Neural cell (in vitro differentiated cells): ENCODE measurements around the gene AP1S2. TPM values are rescaled to one million over a fixed set of nuclear protein-coding genes. Genes with fewer than 3 reads are reported as not detected.

Source experiments
- H2AFZ ChIP-seq: fragments of 200-600, 300-800 bp; sonication (generic), shearing (Covaris generic); 2 replicates; pipeline ENCODE4 v1.6.0; 2014; ENCODE audit warnings: low read depth, mild to moderate bottlenecking, antibody characterized with exemption, low read length, moderate library complexity
- H3F3A ChIP-seq: fragments of 200-600 bp; shearing (Covaris generic); 2 replicates; pipeline ENCODE4 v1.6.1; 2016; ENCODE audit warnings: mild to moderate bottlenecking, moderate library complexity, mixed read lengths, antibody characterized with exemption, low read length; ENCODE audit not compliant: insufficient read depth, poor library complexity, severe bottlenecking
- H3K27ac ChIP-seq: fragments of 200-600, 300-800 bp; sonication (generic), shearing (Covaris generic); 2 replicates; pipeline ENCODE4 v1.5.1; 2014; ENCODE audit warnings: mild to moderate bottlenecking, low read length, moderate library complexity
- H3K27me3 ChIP-seq: fragments of 300-800, 200-600 bp; sonication (generic), shearing (Covaris generic); 2 replicates; pipeline ENCODE4 v1.6.0; 2014; ENCODE audit warnings: mild to moderate bottlenecking, low read depth, low read length, moderate library complexity; ENCODE audit not compliant: insufficient read depth
- H3K36me3 ChIP-seq: fragments of 300-800, 200-600 bp; sonication (generic), shearing (Covaris generic); 2 replicates; pipeline ENCODE4 v1.5.1; 2014; ENCODE audit warnings: mild to moderate bottlenecking, antibody characterized with exemption, low read length, moderate library complexity; ENCODE audit not compliant: insufficient read depth
- H3K4me2 ChIP-seq: fragments of 300-800, 200-600 bp; sonication (generic), shearing (Covaris generic); 2 replicates; pipeline ENCODE4 v1.6.0; 2014; ENCODE audit warnings: mild to moderate bottlenecking, low read length
- H3K4me3 ChIP-seq: fragments of 300-800, 200-600 bp; sonication (generic), shearing (Covaris generic); 2 replicates; pipeline ENCODE4 v1.5.1; 2014; ENCODE audit warnings: mild to moderate bottlenecking, low read length, moderate library complexity
- H3K79me2 ChIP-seq: fragments of 200-600 bp; shearing (Covaris generic); replicated peaks from 2 replicates; pipeline ENCODE4 v1.6.0; 2014; ENCODE audit warnings: mild to moderate bottlenecking, low read length, moderate library complexity; ENCODE audit not compliant: insufficient read depth
- H3K9ac ChIP-seq: fragments of 300-800, 200-600 bp; sonication (generic), shearing (Covaris generic); 2 replicates; pipeline ENCODE4 v1.6.1; 2016; ENCODE audit warnings: mild to moderate bottlenecking, low read length, mixed read lengths
- H3K9me2 ChIP-seq: fragments of 200-600 bp; shearing (Covaris generic); 2 replicates; pipeline ENCODE4 v1.6.1; 2016; ENCODE audit warnings: mild to moderate bottlenecking, low read length, mixed read lengths; ENCODE audit not compliant: insufficient read depth
- H3K9me3 ChIP-seq: fragments of 200-600, 300-800 bp; sonication (generic), shearing (Covaris generic); 2 replicates; pipeline ENCODE4 v1.6.1; 2016; ENCODE audit warnings: mild to moderate bottlenecking, mixed run types, low read length, moderate library complexity, mixed read lengths
- H4K20me1 ChIP-seq: fragments of 200-600 bp; shearing (Covaris generic); 2 replicates; pipeline ENCODE4 v1.6.1; 2016; ENCODE audit warnings: mild to moderate bottlenecking, mixed run types; ENCODE audit not compliant: insufficient read depth
- CTCF ChIP-seq: fragments of 450-650 bp; IDR thresholded peaks from 2 replicates; pipeline ENCODE4 v1.5.1; 2014; ENCODE audit warnings: antibody characterized with exemption, mild to moderate bottlenecking, moderate library complexity; ENCODE audit not compliant: poor library complexity, severe bottlenecking
- EP300 ChIP-seq: fragments of 450-650 bp; conservative IDR thresholded peaks from 2 replicates; pipeline ENCODE4 v1.6.1; 2014; ENCODE audit warnings: antibody characterized with exemption, mild to moderate bottlenecking, moderate library complexity; ENCODE audit not compliant: poor library complexity, severe bottlenecking
- EZH2 ChIP-seq: fragments of 200-600, 300-800 bp; shearing (Covaris generic), sonication (generic); IDR thresholded peaks from 2 replicates; pipeline ENCODE4 v1.6.1; 2014; ENCODE audit warnings: antibody characterized with exemption, low read length, borderline replicate concordance, mild to moderate bottlenecking; ENCODE audit not compliant: insufficient read depth, poor library complexity, severe bottlenecking
- MXI1 ChIP-seq: fragments of 450-650 bp; conservative IDR thresholded peaks from 2 replicates; pipeline ENCODE4 v1.6.1; 2014; ENCODE audit warnings: antibody characterized with exemption, mild to moderate bottlenecking; ENCODE audit not compliant: poor library complexity, severe bottlenecking
- POLR2AphosphoS5 ChIP-seq: IDR thresholded peaks from 2 replicates; pipeline ENCODE4 v1.6.1; 2012
- RAD21 ChIP-seq: fragments of 450-650 bp; conservative IDR thresholded peaks from 2 replicates; pipeline ENCODE4 v1.6.1; 2014; ENCODE audit warnings: antibody characterized with exemption, mild to moderate bottlenecking, moderate library complexity
- REST ChIP-seq: IDR thresholded peaks from 2 replicates; pipeline ENCODE4 v1.6.1; 2012; ENCODE audit warnings: borderline replicate concordance
- SMC3 ChIP-seq: fragments of 450-650 bp; conservative IDR thresholded peaks from 2 replicates; pipeline ENCODE4 v1.6.1; 2014; ENCODE audit warnings: antibody characterized with exemption, mild to moderate bottlenecking, moderate library complexity; ENCODE audit not compliant: poor library complexity
- TAF1 ChIP-seq: IDR thresholded peaks from 2 replicates; pipeline ENCODE4 v1.6.1; 2012; ENCODE audit warnings: low read depth
- polyA minus RNA-seq: library from RNA; depleted of rRNA, polyadenylated mRNA; stranded (reverse); fragments of >200 nt; gene quantifications from 2 replicates; pipeline ENCODE4 v1.2.3, GENCODE V29; 2014
- polyA plus RNA-seq: library from polyadenylated mRNA; depleted of rRNA; stranded (reverse); fragments of >200 nt; gene quantifications from 2 replicates; pipeline ENCODE4 v1.2.3, GENCODE V29; 2014

The AP1S2 gene
- polyA plus RNA-seq (127 and 160 TPM in 2 replicates), polyA minus RNA-seq (98.6 and 148 TPM in 2 replicates)

GRCh38 chrX:15854712-15855567 lies at the start of gene AP1S2:
Gene AP1S2 (minus strand): TSS chrX:15854813. CDS start chrX:15852524, 2,289 bp downstream.
- no peaks in the 10 kb centered on the region for H4K20me1 ChIP-seq
- H3K79me2 ChIP-seq = peaks cover 15% of the 10 kb centered on the region
- H3K9ac ChIP-seq = peak within 1 kb of the TSS; percentile 72
- peak within 1 kb of the TSS; percentile 62 for H3K4me2 ChIP-seq
- H3K9me3 ChIP-seq = no peaks in the 10 kb centered on the region
- no peaks in the 10 kb centered on the region for H3K9me2 ChIP-seq
- peak within 1 kb of the TSS; percentile 79 for H3K4me3 ChIP-seq
- H3F3A ChIP-seq = no peaks in the 10 kb centered on the region
- H3K36me3 ChIP-seq = no peaks in the 10 kb centered on the region
- H3K27ac ChIP-seq = peak within 1 kb of the TSS; percentile 72
- no peaks in the 10 kb centered on the region for H3K27me3 ChIP-seq
- H2AFZ ChIP-seq = peak within 1 kb of the TSS; percentile 33
- TF ChIP-seq RAD21 (no peak), POLR2AphosphoS5 (peak; percentile 48), SMC3 (no peak), CTCF (no peak), REST (peak; percentile 17), EP300 (peak; percentile 43), EZH2 (no peak), TAF1 (no peak), MXI1 (peak; percentile 46)

DNA sequence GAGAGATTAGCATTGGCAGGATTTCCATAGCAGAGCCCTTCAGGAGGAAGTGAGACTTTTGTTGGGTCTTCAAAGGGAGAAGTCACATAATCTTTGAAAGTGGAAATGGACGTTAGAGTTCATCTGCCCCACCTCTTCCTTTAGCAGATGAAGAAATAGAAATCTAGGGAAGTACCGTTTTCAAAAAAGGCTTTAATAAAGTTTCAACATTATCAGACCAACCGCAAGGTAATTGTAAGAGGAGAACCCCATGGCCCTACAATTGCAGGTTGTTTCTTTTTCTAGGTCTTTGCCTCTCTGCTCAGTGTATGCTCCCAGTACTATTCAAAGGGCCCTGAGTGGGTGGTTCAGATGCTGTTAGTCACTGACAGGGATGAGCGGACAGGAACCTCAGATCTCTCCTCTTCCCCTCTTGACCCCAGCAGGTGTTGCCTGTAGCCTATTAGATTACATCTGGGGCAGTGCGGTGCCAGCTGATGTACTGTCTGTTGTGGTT lies 48.6 kb upstream of the AP1S2 start:
- Histone ChIP-seq H3K4me3 (no peak overlapping the region), H3F3A (no peaks in the 10 kb centered on the region), H3K9ac (no peak overlapping the region), H3K36me3 (no peaks in the 10 kb centered on the region), H4K20me1 (no peaks in the 10 kb centered on the region), H2AFZ (no peak overlapping the region), H3K79me2 (no peaks in the 10 kb centered on the region), H3K27ac (no peak overlapping the region), H3K4me2 (no peak overlapping the region), H3K9me2 (no peaks in the 10 kb centered on the region), H3K27me3 (no peaks in the 10 kb centered on the region), H3K9me3 (no peaks in the 10 kb centered on the region)
- TF ChIP-seq CTCF = no peak
- no peak for TF ChIP-seq RAD21
- TF ChIP-seq EP300 = no peak
- no peak for TF ChIP-seq REST
- no peak for TF ChIP-seq SMC3
- TF ChIP-seq EZH2 = no peak
- TF ChIP-seq POLR2AphosphoS5 = no peak
- TF ChIP-seq MXI1 = no peak
- TF ChIP-seq TAF1 = no peak
